ENCODE data around the gene DIAPH3. TPM values are rescaled to one million over a fixed set of nuclear protein-coding genes. Genes with fewer than 3 reads are reported as not detected.

Gene DIAPH3
- total RNA-seq, 1 experiment from 2014 or later: 62.3 TPM

GRCh38 chr13:59631271-59631670 lies 532.5 kb downstream of the DIAPH3 start:
- TF ChIP-seq CTCF (conservative IDR thresholded peaks at IDR 0.05; ENCODE audit: low read depth, low read length): no peak
- no peak for TF ChIP-seq EZH2 (IDR thresholded peaks at IDR 0.05; ENCODE audit: borderline replicate concordance, low read depth, low read length, poor library complexity, severe bottlenecking)
- Histone ChIP-seq H3K27me3 (replicated peaks; ENCODE audit: insufficient read depth, low read depth, low read length, poor library complexity) (no peaks in the 10 kb centered on the region), H3K9me3 (ENCODE audit: low read depth, low read length, poor library complexity, severe bottlenecking) (no peaks in the 10 kb centered on the region), H3K27ac (ENCODE audit: low read depth, low read length, poor library complexity, severe bottlenecking) (no peak overlapping the region), H3K4me3 (ENCODE audit: low read depth, low read length, poor library complexity, severe bottlenecking) (no peak overlapping the region), H3K36me3 (ENCODE audit: insufficient read depth, low read length, poor library complexity, severe bottlenecking) (no peaks in the 10 kb centered on the region), H3K4me1 (ENCODE audit: insufficient read depth, low read length, poor library complexity, severe bottlenecking) (peaks cover 11% of the 10 kb centered on the region)
- ChIA-PET POLR2A (ENCODE audit: low non-redundant PET) (no interaction called here), CTCF (no interaction called here)
- intact Hi-C loops (cut with micrococcal nuclease; ENCODE audit: unreplicated experiment): no loop called here
- no peak for DNase-seq (ENCODE audit: low spot score)
- BruUV-seq (replicated peaks): no TSS peak

- intact Hi-C loops (cut with micrococcal nuclease; ENCODE audit: unreplicated experiment): no loop called here
- ChIA-PET CTCF (no interaction called here), POLR2A (ENCODE audit: low non-redundant PET) (no interaction called here)
- H3K9me3 ChIP-seq (ENCODE audit: low read depth, low read length, poor library complexity, severe bottlenecking): peaks cover 7% of the 10 kb centered on the region
- no peak overlapping the region for H3K4me3 ChIP-seq (ENCODE audit: low read depth, low read length, poor library complexity, severe bottlenecking)
- H3K36me3 ChIP-seq (ENCODE audit: insufficient read depth, low read length, poor library complexity, severe bottlenecking): no peaks in the 10 kb centered on the region
- H3K27me3 ChIP-seq (replicated peaks; ENCODE audit: insufficient read depth, low read depth, low read length, poor library complexity): no peaks in the 10 kb centered on the region
- no TSS peak for BruUV-seq (replicated peaks)
- no peak overlapping the region for H3K27ac ChIP-seq (ENCODE audit: low read depth, low read length, poor library complexity, severe bottlenecking)
- H3K4me1 ChIP-seq (ENCODE audit: insufficient read depth, low read length, poor library complexity, severe bottlenecking): peaks cover 5% of the 10 kb centered on the region
- TF ChIP-seq EZH2 (IDR thresholded peaks at IDR 0.05; ENCODE audit: borderline replicate concordance, low read depth, low read length, poor library complexity, severe bottlenecking) (no peak), CTCF (conservative IDR thresholded peaks at IDR 0.05; ENCODE audit: low read depth, low read length) (no peak)
- no peak for DNase-seq (ENCODE audit: low spot score)
These were observed 538.6 kb downstream of the DIAPH3 start for GRCh38 chr13:59625111-59625510.

GRCh38 chr13:59623206-59623915 lies 540.4 kb downstream of the DIAPH3 start:
- BruUV-seq (replicated peaks): no TSS peak
- CTCF ChIA-PET: no interaction called here

More at GRCh38 chr13:59623206-59623915, 540.4 kb downstream of the DIAPH3 start:
- Histone ChIP-seq H3K27me3 (replicated peaks; ENCODE audit: insufficient read depth, low read depth, low read length, poor library complexity) (no peaks in the 10 kb centered on the region), H3K36me3 (ENCODE audit: insufficient read depth, low read length, poor library complexity, severe bottlenecking) (no peaks in the 10 kb centered on the region), H3K9me3 (ENCODE audit: low read depth, low read length, poor library complexity, severe bottlenecking) (peaks cover 21% of the 10 kb centered on the region), H3K4me1 (ENCODE audit: insufficient read depth, low read length, poor library complexity, severe bottlenecking) (peaks cover 5% of the 10 kb centered on the region), H3K27ac (ENCODE audit: low read depth, low read length, poor library complexity, severe bottlenecking) (no peak overlapping the region), H3K4me3 (ENCODE audit: low read depth, low read length, poor library complexity, severe bottlenecking) (no peak overlapping the region)
- POLR2A ChIA-PET (ENCODE audit: low non-redundant PET): interaction anchor here (0.6 kb wide), 1 partner anchor 912 kb away, joined by 3 read pairs; no protein-coding TSS in a partner anchor
- no peak for TF ChIP-seq EZH2 (IDR thresholded peaks at IDR 0.05; ENCODE audit: borderline replicate concordance, low read depth, low read length, poor library complexity, severe bottlenecking)
- no peak for TF ChIP-seq CTCF (conservative IDR thresholded peaks at IDR 0.05; ENCODE audit: low read depth, low read length)
- no peak for DNase-seq (ENCODE audit: low spot score)
- intact Hi-C loops (cut with micrococcal nuclease; ENCODE audit: unreplicated experiment): no loop called here

All from A673 (cell line).